ENCODE data around the gene S100G.

The S100G gene

GRCh38 chrX:16643176-16643575 lies 6.8 kb upstream of the S100G start:
- Histone ChIP-seq H3K4me3 (ENCODE audit: low read length) (no peak overlapping the region), H3K36me3 (ENCODE audit: control insufficient read depth, insufficient read depth, low read length) (no peaks in the 10 kb centered on the region), H3K9me3 (ENCODE audit: control insufficient read depth, insufficient read depth, low read length) (no peaks in the 10 kb centered on the region), H3K27me3 (ENCODE audit: control insufficient read depth, insufficient read depth, low read length) (no peaks in the 10 kb centered on the region), H3K27ac (ENCODE audit: low read length) (no peak overlapping the region), H3K4me1 (ENCODE audit: control insufficient read depth, insufficient read depth, low read length) (peaks cover 1% of the 10 kb centered on the region; the same call in 1 of the 2 replicates)
- no peak for DNase-seq (ENCODE audit: low read depth, low spot score)
- WGBS (ENCODE audit: insufficient coverage, insufficient read length): no CpG with 5 or more reads among the region's 5 CpGs

DNA sequence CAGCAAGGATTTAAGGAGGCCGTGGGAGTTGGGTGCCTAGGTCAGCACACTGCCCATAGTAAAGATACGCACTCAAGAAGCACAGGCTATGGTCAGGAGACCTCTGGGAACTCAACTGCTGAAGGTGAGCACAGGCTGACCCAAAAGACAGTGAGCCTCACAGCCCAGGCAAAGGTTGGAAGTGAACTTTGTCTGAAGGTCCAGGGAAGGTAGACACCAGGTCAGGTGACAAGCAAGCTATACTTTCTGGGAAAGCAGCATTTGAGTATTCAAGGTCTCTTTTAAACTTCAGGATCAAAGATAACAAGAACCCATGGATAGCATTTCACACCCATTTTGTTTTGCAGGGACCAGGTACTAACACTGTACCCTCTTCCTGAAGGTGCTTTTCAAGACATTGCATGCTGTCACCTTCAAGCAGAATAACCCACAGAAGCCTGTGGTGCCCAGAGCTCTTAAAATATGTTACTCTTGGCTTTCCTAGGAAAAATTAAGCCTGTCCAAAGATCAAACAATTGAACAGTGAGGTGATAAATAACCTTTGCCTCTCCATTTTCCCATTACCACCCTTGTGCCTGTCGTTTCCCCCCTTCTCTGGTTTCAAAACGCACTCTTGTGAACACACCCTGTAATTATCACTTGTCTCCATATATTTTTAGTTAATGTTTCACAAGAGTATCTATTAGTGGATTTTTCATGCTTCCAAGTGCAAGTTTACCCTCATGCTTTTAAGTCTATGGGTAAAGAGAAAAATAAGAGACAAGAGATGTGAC lies 3.4 kb upstream of the S100G start:
- DNase-seq (ENCODE audit: low read depth, low spot score): no peak
- no peaks in the 10 kb centered on the region for H3K36me3 ChIP-seq (ENCODE audit: control insufficient read depth, insufficient read depth, low read length)
- WGBS (ENCODE audit: insufficient coverage, insufficient read length): no CpG with 5 or more reads among the region's 4 CpGs
- H3K4me1 ChIP-seq (ENCODE audit: control insufficient read depth, insufficient read depth, low read length): peaks cover 1% of the 10 kb centered on the region; the same call in 1 of the 2 replicates
- H3K27ac ChIP-seq (ENCODE audit: low read length): no peak overlapping the region
- no peaks in the 10 kb centered on the region for H3K27me3 ChIP-seq (ENCODE audit: control insufficient read depth, insufficient read depth, low read length)
- no peaks in the 10 kb centered on the region for H3K9me3 ChIP-seq (ENCODE audit: control insufficient read depth, insufficient read depth, low read length)
- H3K4me3 ChIP-seq (ENCODE audit: low read length): no peak overlapping the region

- H3K36me3 ChIP-seq (ENCODE audit: control insufficient read depth, insufficient read depth, low read length): no peaks in the 10 kb centered on the region; the same call in 1 of the 2 replicates
- H3K9me3 ChIP-seq (ENCODE audit: control insufficient read depth, insufficient read depth, low read length): no peaks in the 10 kb centered on the region
- no peak for DNase-seq (ENCODE audit: low read depth, low spot score)
- WGBS (ENCODE audit: insufficient coverage, insufficient read length): no CpG with 5 or more reads among the region's 4 CpGs
- H3K27me3 ChIP-seq (ENCODE audit: control insufficient read depth, insufficient read depth, low read length): no peaks in the 10 kb centered on the region
- no peak overlapping the region for H3K27ac ChIP-seq (ENCODE audit: low read length)
- no peak overlapping the region for H3K4me3 ChIP-seq (ENCODE audit: low read length)
- H3K4me1 ChIP-seq (ENCODE audit: control insufficient read depth, insufficient read depth, low read length): no peaks in the 10 kb centered on the region
Observed at GRCh38 chrX:16651391-16652024, 1.6 kb downstream of the S100G start.

GRCh38 chrX:16653424-16653823 lies 3.5 kb downstream of the S100G start:
- H3K9me3 ChIP-seq (ENCODE audit: control insufficient read depth, insufficient read depth, low read length): no peaks in the 10 kb centered on the region
- WGBS (ENCODE audit: insufficient coverage, insufficient read length): no CpG with 5 or more reads among the region's 7 CpGs
- H3K36me3 ChIP-seq (ENCODE audit: control insufficient read depth, insufficient read depth, low read length): no peaks in the 10 kb centered on the region; the same call in 1 of the 2 replicates
- H3K4me1 ChIP-seq (ENCODE audit: control insufficient read depth, insufficient read depth, low read length): no peaks in the 10 kb centered on the region
- H3K27me3 ChIP-seq (ENCODE audit: control insufficient read depth, insufficient read depth, low read length): no peaks in the 10 kb centered on the region
- DNase-seq (ENCODE audit: low read depth, low spot score): no peak
- H3K27ac ChIP-seq (ENCODE audit: low read length): no peak overlapping the region
- H3K4me3 ChIP-seq (ENCODE audit: low read length): no peak overlapping the region

- Histone ChIP-seq H3K4me1 (ENCODE audit: control insufficient read depth, insufficient read depth, low read length) (no peaks in the 10 kb centered on the region), H3K36me3 (ENCODE audit: control insufficient read depth, insufficient read depth, low read length) (no peaks in the 10 kb centered on the region; the same call in 1 of the 2 replicates), H3K9me3 (ENCODE audit: control insufficient read depth, insufficient read depth, low read length) (no peaks in the 10 kb centered on the region), H3K27me3 (ENCODE audit: control insufficient read depth, insufficient read depth, low read length) (no peaks in the 10 kb centered on the region), H3K4me3 (ENCODE audit: low read length) (no peak overlapping the region), H3K27ac (ENCODE audit: low read length) (no peak overlapping the region)
- WGBS (ENCODE audit: insufficient coverage, insufficient read length): no CpG with 5 or more reads among the region's 3 CpGs
- DNase-seq (ENCODE audit: low read depth, low spot score): no peak
Observed at GRCh38 chrX:16654093-16654492, 4.1 kb downstream of the S100G start.

GRCh38 chrX:16658284-16658683 lies 8.3 kb downstream of the S100G start:
- no CpG with 5 or more reads among the region's 2 CpGs for WGBS (ENCODE audit: insufficient coverage, insufficient read length)
- Histone ChIP-seq H3K9me3 (ENCODE audit: control insufficient read depth, insufficient read depth, low read length) (no peaks in the 10 kb centered on the region), H3K36me3 (ENCODE audit: control insufficient read depth, insufficient read depth, low read length) (no peaks in the 10 kb centered on the region; the same call in 1 of the 2 replicates), H3K27me3 (ENCODE audit: control insufficient read depth, insufficient read depth, low read length) (no peaks in the 10 kb centered on the region), H3K4me3 (ENCODE audit: low read length) (no peak overlapping the region), H3K4me1 (ENCODE audit: control insufficient read depth, insufficient read depth, low read length) (no peaks in the 10 kb centered on the region), H3K27ac (ENCODE audit: low read length) (no peak overlapping the region)
- DNase-seq (ENCODE audit: low read depth, low spot score): no peak

GRCh38 chrX:16659321-16659720 lies 9.4 kb downstream of the S100G start:
- no peak for DNase-seq (ENCODE audit: low read depth, low spot score)
- Histone ChIP-seq H3K36me3 (ENCODE audit: control insufficient read depth, insufficient read depth, low read length) (no peaks in the 10 kb centered on the region; the same call in 1 of the 2 replicates), H3K4me1 (ENCODE audit: control insufficient read depth, insufficient read depth, low read length) (no peaks in the 10 kb centered on the region), H3K27ac (ENCODE audit: low read length) (no peak overlapping the region), H3K27me3 (ENCODE audit: control insufficient read depth, insufficient read depth, low read length) (no peaks in the 10 kb centered on the region), H3K4me3 (ENCODE audit: low read length) (no peak overlapping the region), H3K9me3 (ENCODE audit: control insufficient read depth, insufficient read depth, low read length) (no peaks in the 10 kb centered on the region)
- no CpG with 5 or more reads among the region's 1 CpG for WGBS (ENCODE audit: insufficient coverage, insufficient read length)

DNA sequence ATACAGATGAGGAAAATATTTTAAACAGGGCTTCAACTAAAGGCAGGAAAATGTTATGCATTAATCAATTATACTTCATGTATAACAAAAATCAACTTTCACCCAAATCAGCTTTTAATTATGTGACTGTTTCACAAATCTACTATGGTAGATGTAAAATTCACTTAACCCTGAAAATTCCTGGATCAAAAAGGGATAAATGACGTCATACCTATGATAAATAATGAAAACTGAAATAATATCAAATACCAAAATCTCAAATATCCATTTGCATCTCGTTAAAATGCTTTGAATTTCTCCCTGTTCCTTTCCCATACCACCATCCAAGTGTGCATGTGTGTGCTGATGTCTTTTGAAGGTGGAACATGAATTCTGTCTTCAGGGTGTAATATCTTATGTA lies 11.5 kb downstream of the S100G start:
- DNase-seq (ENCODE audit: low read depth, low spot score): no peak
- WGBS (ENCODE audit: insufficient coverage, insufficient read length): no CpG with 5 or more reads among the region's 2 CpGs

DNA sequence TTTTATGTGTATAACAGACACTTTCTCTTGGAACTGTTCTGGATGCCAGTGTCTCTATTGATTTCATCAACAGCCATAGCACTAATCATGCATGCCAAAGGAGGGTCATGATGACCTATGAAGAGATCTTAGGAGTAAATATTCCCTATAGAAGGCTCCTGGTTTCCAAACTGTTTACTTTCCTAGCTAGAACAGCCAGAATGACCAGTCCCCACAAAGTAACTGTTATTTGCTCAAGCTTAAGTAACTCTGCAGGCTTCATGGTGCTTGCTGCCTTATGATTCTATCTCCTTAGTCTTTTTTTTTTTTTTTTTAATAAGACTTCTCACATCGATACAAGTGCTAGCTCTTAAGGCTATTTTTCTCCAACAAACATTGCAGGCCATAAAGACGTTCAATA lies 12.4 kb downstream of the S100G start:
- no peak overlapping the region for H3K27ac ChIP-seq (ENCODE audit: low read length)
- no peak overlapping the region for H3K4me3 ChIP-seq (ENCODE audit: low read length)
- WGBS (ENCODE audit: insufficient coverage, insufficient read length): no CpG with 5 or more reads among the region's 2 CpGs
- no peaks in the 10 kb centered on the region for H3K27me3 ChIP-seq (ENCODE audit: control insufficient read depth, insufficient read depth, low read length)
- H3K36me3 ChIP-seq (ENCODE audit: control insufficient read depth, insufficient read depth, low read length): no peaks in the 10 kb centered on the region
- no peak for DNase-seq (ENCODE audit: low read depth, low spot score)
- H3K4me1 ChIP-seq (ENCODE audit: control insufficient read depth, insufficient read depth, low read length): no peaks in the 10 kb centered on the region
- H3K9me3 ChIP-seq (ENCODE audit: control insufficient read depth, insufficient read depth, low read length): no peaks in the 10 kb centered on the region

More for the DNA sequence above, 11.5 kb downstream of the S100G start:
- Histone ChIP-seq H3K27me3 (ENCODE audit: control insufficient read depth, insufficient read depth, low read length) (no peaks in the 10 kb centered on the region), H3K27ac (ENCODE audit: low read length) (no peak overlapping the region), H3K4me3 (ENCODE audit: low read length) (no peak overlapping the region), H3K9me3 (ENCODE audit: control insufficient read depth, insufficient read depth, low read length) (no peaks in the 10 kb centered on the region), H3K36me3 (ENCODE audit: control insufficient read depth, insufficient read depth, low read length) (no peaks in the 10 kb centered on the region), H3K4me1 (ENCODE audit: control insufficient read depth, insufficient read depth, low read length) (no peaks in the 10 kb centered on the region)

DNA sequence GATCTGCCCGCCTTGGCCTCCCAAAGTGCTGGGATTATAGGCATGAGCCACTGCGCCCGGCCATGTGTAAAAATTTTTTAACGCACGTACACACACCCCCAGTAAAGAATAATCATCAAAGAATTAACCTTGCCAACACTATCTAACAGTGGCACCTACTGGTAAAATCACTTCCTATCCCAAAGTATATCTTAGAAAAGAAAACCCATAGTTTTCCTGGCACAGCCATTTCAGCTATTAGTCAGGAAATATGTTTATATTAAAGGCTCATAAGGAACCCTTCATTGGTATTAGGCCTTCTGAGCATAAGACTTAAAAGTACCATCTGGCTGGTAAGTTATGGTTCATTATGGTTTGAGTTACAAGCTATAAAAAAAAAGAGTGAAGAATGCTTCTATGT lies 14.1 kb downstream of the S100G start:
- Histone ChIP-seq H3K36me3 (ENCODE audit: control insufficient read depth, insufficient read depth, low read length) (no peaks in the 10 kb centered on the region), H3K27me3 (ENCODE audit: control insufficient read depth, insufficient read depth, low read length) (no peaks in the 10 kb centered on the region), H3K27ac (ENCODE audit: low read length) (no peak overlapping the region), H3K9me3 (ENCODE audit: control insufficient read depth, insufficient read depth, low read length) (no peaks in the 10 kb centered on the region), H3K4me3 (ENCODE audit: low read length) (no peak overlapping the region), H3K4me1 (ENCODE audit: control insufficient read depth, insufficient read depth, low read length) (no peaks in the 10 kb centered on the region)
- no peak for DNase-seq (ENCODE audit: low read depth, low spot score)
- no CpG with 5 or more reads among the region's 5 CpGs for whole genome bisulfite sequencing (ENCODE audit: insufficient coverage, insufficient read length)

All from iPS DF 6.9 (cell line).